Midbrain (tissue), 1 donor: ENCODE results near the gene SARNP.
"Not testable (repeated sequence)": the region's sequence is repeated elsewhere in the genome, so short reads cannot be mapped to it uniquely, and the experiment has no call there.

Experiments used
- DNase-seq: peaks from one replicate; lab custom pipeline; 2025; lab: John Stamatoyannopoulos, UW

Gene SARNP

GRCh38 chr12:55817345-55818139 lies at the start of gene SARNP, which contains the start of gene ORMDL2:
TSS of gene SARNP (minus strand) at chr12:55817724. CDS start at chr12:55817701, 23 bp downstream.
TSS of gene ORMDL2 (plus strand) at chr12:55818041. CDS start at chr12:55819000, 959 bp downstream.
- peak; percentile 100 for DNase-seq

- not testable (repeated sequence) for DNase-seq
Observed at GRCh38 chr12:55866454-55867004, 49.0 kb upstream of the SARNP start.

- DNase-seq = no peak
Observed at GRCh38 chr12:55865327-55865726, 47.8 kb upstream of the SARNP start.

GRCh38 chr12:55862931-55863330 lies 45.4 kb upstream of the SARNP start:
- not testable (repeated sequence) for DNase-seq

GRCh38 chr12:55862286-55862685 lies 44.8 kb upstream of the SARNP start:
- no peak for DNase-seq

- no peak for DNase-seq
Observed at GRCh38 chr12:55861871-55862270, 44.3 kb upstream of the SARNP start.

GRCh38 chr12:55861396-55861795 lies 43.9 kb upstream of the SARNP start:
- DNase-seq = no peak

- DNase-seq = no peak
Observed at GRCh38 chr12:55852740-55853139, 35.2 kb upstream of the SARNP start.

GRCh38 chr12:55850893-55851292 lies 33.4 kb upstream of the SARNP start:
- no peak for DNase-seq

GRCh38 chr12:55850401-55850800 lies 32.9 kb upstream of the SARNP start:
- no peak for DNase-seq

- DNase-seq = no peak
Observed at GRCh38 chr12:55849616-55850343, 32.3 kb upstream of the SARNP start.

- DNase-seq = peak; percentile 29
Observed at GRCh38 chr12:55847603-55848291, 30.2 kb upstream of the SARNP start.

- no peak for DNase-seq
Observed at GRCh38 chr12:55847033-55847432, 29.5 kb upstream of the SARNP start.

- no peak for DNase-seq
Observed at GRCh38 chr12:55845785-55846496, 28.4 kb upstream of the SARNP start.

- DNase-seq = no peak
Observed at GRCh38 chr12:55845361-55845760, 27.8 kb upstream of the SARNP start.

GRCh38 chr12:55844961-55845360 lies 27.4 kb upstream of the SARNP start:
- no peak for DNase-seq

GRCh38 chr12:55843431-55843830 lies 25.9 kb upstream of the SARNP start:
- DNase-seq = no peak

- DNase-seq = no peak
Observed at GRCh38 chr12:55842681-55843429, 25.3 kb upstream of the SARNP start, which contains the start of gene MMP19. TSS of gene MMP19 (minus strand) at chr12:55842936. CDS start at chr12:55842830, 106 bp downstream.

- no peak for DNase-seq
Observed at GRCh38 chr12:55840581-55841351, 23.2 kb upstream of the SARNP start.
